Stimulated activated CD4-positive, alpha-beta T cell treated with anti-CD3 and anti-CD28 coated beads, Interleukin-15, amount 100 ng/mL, for 24 hours (primary cell): Measurements from ENCODE around the gene RPP38.

ENCODE experiments used
- DNase-seq: peaks from one replicate; pipeline ENCODE4 v3.0.0-alpha.2; 2020

The RPP38 gene

DNA sequence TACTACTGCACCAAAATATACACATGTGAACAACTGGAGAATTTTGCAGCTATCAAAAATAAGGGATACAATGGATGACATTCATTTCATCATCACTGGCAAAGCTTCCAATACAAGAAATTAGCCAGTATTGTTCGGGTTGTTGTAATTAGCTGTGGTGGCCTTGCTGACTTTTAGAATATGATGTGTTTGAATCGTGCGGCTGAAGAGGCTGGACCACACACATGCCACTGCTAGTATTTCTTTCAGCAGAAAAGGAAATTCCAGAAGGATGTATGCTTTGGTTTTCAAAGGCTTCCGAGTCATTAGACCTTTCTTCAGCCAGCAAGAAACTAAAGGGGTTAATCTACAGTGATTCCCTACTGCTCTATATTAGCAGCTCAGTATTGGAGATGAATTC, 16.6 kb downstream of the RPP38 start:
- no peak for DNase-seq

DNA sequence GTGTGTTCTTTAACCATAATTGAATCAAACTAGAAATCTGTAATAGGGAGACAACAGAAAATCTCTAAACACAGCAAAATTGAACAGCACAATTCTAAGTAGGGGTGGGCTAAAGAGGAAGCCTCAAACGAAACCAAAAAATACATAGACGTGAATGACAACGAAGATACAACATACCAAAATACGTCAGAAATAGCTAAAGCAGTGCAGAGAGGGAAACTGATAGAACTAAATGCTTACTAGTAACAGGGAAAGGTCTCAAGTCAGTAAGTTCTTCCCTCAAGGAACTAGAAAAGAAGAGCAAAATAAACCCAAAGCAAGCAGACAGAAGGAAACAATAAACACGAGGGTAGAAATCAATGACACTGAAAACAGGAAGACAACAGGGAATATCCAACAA, 19.1 kb downstream of the RPP38 start:
- DNase-seq, result no peak

DNA sequence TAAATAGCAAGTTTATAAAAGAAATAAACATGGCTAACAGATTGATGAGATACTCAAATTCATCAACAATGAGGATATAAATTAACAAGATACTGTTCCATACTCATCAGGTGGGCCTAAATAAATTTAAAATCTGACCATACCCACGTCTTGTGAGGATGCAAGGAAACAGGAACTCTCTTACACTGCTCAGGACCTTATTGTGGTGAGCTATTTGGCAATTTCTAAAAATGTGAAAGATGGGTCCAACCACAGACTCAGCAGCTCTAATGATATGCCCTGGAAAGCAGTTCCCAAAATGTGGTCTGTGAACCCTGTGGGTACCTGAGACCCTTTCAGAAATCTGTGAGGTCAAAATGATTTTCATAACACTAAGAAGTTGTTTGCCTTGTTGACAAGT, 21.5 kb downstream of the RPP38 start:
- no peak for DNase-seq

DNA sequence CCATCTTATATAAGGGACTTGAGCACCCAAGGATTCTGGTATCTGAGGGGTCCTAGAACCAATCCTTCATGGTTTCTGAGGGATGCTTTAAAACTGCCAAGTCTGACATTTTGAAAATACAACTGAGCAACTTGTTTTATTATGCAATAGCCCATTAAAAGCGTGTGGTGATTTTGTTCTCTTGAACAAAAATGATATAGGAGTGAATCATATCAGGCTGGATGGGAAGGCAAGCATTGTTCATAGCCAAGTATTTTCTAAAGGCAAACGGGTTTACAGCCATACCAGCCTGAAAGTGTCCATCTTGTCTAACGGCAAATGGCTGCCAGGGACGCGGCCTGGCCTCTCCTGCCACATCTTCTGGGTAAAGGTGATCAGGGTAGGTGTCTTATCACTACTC, 23.4 kb downstream of the RPP38 start:
- DNase-seq, result no peak

DNA sequence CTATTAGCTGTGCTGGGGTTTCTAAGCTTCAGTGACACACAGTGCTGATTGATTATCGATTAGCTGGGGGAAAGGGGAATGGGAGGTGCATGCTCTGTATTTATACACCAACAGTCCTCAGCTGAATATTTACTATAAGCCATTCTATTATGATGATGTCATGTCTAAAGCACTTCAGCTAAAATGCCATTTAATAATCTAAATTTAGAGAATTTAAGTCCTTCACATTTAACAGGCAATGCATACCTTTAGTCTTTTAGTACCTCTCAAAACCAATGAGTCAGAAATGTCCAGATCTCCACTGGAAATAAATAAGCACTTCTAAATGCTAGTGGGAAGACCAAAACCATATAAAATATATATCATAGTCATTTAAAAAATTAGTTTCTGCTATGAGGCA, 24.6 kb downstream of the RPP38 start:
- no peak for DNase-seq

DNA sequence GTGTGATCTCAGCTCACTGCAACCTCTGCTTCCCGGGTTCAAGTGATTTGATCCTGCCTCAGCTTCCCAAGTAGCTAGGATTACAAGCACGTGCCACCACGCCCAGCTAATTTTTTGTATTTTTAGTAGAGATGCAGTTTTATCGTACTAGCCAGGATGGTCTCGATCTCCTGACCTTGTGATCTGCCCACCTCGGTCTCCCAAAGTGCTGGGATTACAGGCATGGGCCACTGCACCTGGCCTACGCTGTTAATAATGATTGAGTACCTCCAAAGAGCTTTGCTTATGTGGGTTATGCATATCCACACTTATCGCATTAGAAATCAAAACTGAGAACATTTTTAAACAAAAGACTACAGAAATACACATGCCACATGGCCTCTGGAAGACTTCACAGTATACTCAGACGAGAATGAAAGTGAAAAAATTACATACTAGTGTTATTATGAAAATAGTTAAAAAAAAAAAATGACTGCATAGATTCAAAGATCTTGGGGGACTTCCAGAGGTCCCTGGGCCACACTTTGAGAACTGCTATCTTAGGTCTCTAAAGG, 25.4 kb downstream of the RPP38 start:
- DNase-seq, result no peak

DNA sequence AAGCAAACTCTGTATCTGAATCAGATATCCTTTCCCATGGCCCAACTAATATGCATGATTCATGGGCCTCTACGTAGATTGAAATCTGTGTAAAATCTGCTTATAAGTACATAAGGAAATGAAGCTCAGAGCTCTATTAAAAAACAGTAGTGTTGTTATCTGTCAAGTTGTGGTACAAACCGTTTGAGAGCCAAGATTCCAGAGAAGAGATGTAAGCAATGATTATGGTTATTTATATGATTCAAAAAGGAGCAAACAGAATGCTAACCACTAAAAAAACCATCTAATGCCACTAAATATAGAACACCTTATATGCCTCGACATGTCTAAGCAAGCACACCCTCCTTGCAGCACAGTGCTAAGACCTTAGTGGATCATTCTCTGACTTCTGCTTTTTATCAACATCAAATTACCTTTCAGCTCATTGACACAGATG, 26.6 kb downstream of the RPP38 start:
- DNase-seq, result no peak

DNA sequence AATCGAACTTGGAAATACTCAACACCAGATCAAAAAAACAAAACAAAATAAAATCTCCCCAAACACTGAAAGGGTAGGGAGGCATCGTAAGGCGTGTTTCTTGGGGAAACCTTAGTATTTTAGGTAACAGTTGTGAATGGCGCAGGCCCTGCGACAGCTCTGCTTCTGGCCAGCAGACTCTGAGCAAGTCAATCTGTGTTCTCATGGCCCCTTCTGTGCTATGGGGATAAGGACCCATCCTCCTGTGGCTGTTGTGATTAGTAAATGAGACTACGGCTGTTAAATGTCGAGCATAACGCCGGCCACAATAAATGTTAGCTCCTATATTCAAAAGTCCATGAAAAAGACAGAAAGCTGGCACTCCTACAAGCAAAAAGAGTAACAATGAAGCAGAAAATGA, 27.0 kb downstream of the RPP38 start:
- no peak for DNase-seq

DNA sequence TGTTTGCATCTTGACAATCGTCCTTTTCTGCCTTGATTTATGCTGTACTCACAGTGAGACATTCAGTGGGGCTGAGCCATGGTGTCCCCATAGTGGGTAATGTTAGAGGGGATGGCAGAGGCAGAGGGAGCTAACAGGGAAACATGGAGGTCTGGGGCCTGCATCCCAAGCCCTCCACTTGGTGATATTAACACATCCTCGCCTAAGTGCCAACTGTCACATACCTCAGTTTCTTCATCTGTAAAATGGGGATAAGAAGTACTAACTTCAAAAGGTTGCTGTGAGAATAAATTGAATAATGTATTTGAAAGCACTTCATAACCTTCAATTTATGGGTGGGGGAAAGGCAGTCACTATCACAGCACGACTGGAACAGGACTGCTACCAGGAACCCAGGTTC, 27.8 kb downstream of the RPP38 start:
- no peak for DNase-seq

DNA sequence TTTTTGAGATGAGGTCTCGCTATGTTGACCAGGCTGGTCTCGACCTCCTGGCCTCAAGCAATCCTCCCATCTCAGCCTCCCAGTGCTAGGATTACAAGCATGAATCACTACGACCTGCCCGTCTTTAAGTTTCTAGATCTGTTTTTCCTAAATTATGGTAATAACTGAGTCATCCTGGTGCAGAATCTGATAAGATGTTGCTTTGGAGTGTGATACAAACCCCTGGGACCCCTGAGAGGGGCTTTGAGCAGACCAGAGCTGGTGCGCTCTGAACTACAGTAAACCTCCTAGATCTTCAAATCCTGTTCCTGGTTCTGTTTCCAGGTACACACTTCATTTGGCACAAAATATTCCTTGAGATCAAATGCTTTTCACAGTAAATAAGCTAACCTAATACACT, 34.2 kb downstream of the RPP38 start:
- no peak for DNase-seq

DNA sequence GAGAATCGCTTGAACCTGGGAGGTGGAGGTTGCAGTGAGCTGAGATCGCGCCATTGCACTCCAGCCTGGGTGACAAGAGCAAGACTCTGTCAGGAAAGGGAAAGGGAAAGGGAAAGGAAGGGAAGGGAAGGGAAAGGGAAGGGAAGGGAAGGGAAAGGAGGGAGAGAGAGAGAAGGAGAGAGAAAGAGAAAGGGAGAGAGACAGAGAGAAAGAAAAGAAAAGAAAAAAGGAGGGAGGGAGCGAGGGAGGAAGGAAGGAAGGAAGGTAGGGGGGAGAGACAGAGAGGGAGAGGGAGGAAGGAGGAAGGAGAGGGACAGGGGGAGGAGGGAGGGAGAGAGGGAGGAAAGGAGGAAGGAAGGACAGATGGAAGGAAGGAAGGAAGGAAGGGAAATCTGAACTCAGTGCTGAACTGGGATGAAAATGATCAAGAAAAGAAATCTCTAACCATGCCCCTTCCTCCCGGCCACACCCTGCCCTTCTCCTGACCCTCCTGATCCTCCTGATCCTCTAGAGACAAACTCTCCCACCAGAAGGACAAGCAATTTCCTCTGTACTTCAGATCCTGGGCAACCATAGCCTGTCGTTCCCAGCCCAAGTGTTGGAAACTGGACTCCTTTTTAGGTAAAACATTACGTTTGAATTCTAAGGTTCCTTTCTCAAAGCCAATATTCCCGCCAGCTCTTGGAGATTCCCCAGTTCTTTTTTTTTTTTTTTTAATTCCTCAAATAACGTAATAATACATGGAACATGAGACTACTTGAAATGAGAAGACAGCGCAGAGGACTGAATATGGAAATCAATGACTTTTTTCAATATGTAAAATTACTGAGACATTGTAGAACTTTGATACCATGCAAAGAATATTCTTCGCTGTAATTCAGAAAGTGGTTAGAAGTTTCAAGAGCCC, 39.2 kb downstream of the RPP38 start:
- DNase-seq, result no peak

DNA sequence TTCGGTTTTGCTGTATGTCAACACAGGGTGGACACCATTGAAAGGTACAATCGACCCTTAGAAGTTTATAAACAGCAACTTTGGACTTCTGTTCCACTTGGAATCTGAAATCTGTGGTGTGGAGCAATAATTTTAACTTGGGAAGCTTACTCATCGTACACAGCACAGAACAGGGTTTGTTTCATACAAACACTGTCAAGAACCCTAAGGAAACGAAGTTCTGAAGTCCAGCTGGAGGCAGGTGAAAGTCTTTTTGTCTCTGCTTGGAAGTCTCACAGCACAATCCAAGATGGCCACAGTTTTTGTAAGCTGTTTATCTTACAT, 39.8 kb downstream of the RPP38 start:
- DNase-seq, result no peak

DNA sequence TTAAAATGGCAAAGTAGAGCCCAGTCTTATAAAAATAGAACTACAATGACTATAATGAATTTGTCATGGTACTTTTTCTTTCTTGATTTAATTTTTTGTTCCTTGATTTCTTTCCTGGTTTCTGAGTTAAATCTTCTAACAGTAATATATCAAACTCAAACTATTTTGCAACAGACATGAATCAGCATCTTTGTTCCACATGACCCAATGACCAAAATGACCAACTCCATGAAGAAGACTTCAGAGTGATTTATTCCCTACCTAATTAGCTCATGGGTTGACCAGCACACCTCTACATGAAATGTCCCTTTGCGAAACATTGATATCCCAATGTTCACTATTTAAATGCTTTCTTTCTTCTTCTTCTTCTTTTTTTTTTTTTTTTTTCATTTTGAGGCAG, 40.5 kb downstream of the RPP38 start:
- DNase-seq, result no peak

DNA sequence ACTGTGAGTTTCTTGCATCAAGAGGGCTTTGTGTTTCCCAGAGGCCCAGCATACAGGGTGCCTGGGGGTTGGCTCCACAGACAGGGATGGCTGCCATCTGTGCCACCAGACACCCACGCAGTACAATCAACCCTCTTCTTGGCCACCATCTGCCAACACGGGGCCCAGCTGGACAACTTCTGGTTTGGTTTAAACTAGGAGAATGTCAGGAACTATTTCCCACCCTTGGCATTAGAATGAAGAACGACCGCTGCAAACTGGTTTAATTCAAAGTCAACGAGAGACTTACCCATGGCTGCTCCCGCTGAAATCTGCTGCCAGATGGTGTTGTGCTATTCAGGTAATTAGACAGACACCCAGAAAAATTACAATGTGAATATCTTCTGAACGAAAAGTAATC, 43.5 kb downstream of the RPP38 start:
- DNase-seq, result no peak

DNA sequence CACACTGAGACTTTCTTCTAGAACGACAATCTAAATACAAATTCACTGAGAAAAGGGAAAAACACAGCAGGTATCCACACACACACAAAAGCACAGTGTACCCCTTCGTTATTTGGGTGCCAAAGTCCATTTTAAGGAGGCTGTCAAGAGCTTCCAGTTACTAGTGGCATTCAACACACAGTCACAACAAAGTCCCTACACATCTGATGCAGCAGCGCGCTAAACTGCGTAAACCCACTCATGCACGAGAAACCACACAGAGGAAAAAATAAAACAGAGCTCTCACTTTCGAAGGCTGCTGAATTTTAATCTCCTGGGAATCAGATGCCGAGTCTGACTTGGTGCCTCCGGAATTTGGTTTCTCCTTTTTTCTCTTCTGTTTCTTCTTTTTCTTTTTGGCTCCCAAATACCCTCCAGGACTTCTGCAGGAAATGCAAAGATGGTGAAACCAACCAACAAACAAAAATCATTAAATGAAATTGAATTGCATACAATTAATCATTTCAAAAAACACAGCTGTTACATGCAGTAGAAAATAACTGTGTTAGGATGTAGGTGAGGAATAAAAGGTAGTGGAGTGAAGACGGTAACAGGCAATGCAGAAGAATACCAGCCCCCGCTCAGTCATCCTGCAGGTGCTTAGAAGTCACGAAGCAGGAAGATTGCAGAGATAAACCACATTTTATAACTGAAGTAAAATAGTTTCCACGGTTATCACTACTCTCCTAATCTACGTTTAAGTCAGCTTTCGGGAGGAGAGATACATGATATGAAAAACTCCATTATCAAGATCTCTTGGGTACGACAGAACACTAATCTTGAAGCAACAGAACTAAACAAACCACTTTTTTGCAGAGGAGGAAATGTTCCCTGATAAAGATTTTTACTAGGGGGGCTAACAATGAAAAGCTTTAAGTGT, 44.2 kb downstream of the RPP38 start:
- peak; percentile 62 for DNase-seq

DNA sequence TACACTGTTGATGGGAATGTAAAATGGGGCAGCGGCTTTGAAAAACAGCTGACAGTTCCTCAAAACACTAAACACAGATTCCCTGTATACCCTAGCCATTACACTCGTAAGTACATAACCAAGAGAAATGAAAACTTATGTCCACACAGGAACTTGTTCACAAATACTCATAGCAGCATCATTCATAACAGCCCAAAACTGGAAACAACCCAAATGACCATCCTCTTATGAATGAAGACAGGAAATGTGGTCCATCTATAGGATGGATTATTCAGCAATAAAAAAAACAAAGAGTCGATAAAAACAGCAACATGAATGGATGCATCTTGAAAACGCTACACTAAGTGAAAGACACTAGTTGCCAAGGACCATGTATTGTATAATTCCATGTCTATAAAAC, 47.6 kb downstream of the RPP38 start:
- no peak for DNase-seq

DNA sequence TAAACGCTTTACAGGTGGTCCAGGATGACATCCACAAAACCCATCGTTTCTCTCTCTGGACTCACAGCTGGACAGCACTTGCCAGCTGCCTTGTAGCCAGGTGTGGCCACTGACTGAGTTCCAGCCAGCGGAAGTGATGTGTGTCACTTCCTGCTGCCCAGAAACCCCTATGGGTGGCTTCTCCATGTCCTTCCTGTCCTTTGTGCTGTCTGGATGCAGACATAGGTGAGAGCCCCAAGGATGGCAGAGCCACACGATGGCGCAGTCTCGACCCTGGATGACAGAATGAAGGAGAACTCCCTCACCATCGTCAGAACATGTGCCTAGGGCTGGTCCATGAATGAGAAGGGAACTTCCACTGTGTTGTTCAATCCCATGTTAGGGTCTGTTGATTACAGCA, 49.2 kb downstream of the RPP38 start:
- DNase-seq, result no peak

DNA sequence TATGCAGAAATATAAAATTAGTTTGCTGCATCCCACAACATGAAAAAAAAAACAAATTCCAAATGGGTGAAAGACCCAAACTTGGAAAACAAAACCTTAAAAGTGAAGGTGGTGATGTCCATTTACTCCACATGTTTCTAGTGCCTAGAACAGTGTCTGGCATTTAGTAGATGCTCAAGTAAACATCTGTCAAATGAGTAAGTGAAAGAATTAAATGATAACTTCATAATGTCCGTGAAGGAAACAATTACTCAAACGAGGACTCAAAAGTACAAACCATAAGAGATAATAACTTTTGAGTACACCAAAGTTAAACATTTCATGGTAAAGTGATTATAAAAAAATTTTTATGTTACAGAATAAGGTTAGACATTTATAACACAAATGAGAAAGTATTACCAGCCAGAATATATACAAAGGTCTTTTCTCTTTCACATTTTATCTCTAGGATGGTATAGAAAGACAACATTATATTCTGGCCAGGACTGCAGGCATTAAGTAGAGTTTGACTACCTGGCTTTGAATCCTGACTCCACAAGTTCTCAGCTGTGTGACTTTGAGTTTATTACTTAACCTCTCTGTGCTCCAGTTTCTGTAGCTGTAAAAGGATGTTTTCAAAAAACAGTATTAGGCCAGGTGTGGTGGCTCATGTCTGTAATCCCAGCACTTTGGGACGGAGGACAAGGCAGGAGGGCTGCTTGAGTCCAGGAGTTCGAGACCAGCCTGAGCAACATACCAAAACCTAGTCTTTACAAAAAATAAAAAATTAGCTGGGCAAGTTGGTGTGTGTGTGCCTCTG, 50.6 kb downstream of the RPP38 start:
- no peak for DNase-seq

DNA sequence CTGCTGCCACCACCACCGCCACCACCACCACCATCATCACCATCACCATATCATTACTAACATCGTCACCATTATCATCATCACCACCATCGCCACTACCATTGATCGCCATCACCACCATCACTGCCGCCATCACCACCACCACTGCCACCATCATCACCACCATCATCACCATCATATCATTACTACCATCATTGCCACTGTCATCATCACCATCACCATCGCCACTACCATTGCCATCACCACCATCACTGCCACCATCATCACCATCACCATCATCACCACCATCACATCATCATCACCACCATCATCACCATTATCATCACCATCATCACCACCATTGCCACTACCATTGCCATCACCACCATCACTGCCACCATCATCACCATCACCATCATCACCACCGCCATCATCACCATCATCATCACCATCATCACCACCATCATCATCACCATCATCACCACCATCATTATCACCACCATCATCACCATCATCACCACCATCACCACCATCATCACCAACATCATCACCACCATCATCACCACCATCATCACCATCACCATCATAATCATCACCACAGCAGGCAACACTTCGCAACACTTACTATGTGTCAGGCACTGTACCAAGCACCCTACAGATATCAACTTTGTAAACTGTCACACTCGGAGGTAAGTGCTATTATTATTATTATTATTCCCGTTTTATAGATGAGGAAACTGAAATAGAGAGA, 52.1 kb downstream of the RPP38 start:
- no peak for DNase-seq

DNA sequence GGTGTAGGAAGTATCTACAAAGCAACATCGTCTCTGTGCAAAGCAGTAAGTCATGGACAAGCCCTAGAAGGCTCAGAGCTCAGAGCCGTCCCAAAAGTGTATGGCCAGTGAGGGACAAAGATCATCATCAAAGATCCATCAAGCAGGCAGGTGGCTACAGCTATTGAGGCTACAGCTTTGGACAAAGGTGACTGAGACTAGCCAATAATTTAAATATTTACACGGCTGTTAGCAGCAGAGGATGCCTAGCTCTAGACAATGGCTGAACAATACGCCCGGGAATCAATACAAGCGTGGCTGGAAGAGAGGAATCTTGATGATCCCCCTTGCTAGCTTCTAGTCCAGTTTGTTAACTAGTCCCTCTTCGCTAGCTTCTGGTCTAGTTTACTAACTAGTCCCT, 53.4 kb downstream of the RPP38 start:
- DNase-seq, result no peak

DNA sequence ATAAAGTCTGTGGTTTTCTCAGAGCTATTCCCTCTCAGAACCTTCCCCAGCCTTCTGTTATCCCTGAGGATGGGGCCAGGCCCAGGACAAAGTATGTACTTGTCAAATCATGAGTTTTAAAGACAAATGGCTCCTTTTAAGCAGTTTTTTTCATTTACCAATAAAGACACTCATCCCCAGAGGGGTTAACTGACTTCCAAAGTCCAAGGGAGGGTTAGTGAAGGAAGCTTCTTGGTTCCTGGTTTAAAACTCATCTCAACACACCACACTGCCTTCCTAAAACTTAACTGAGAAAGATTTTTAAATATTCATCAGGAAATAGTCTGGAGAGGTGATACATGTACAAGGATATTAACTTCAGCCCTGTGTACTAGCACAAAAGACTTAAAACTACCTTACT, 55.4 kb downstream of the RPP38 start:
- DNase-seq, result no peak
